HEK293T (cell line): ENCODE measurements around the gene PDZD2.

Source experiments
- NFRKB ChIP-seq: fragments of 450-650 bp; IDR thresholded peaks from 2 replicates; pipeline ENCODE4 v1.6.1; 2016; ENCODE audit warnings: mild to moderate bottlenecking, moderate library complexity
- SP1 ChIP-seq: fragments of 450-650 bp; IDR thresholded peaks from 2 replicates; pipeline ENCODE4 v1.6.1; 2017
- TF ChIP-seq, protein P1 (sequence below): fragments of 450-650 bp; IDR thresholded peaks from 2 replicates; pipeline ENCODE4 v1.6.1; 2016

GRCh38 chr5:32076699-32077695 lies 438.1 kb downstream of the PDZD2 start:
- no peak for TF ChIP-seq SP1
- no peak for TF ChIP-seq NFRKB
- TF ChIP-seq, protein P1, sequence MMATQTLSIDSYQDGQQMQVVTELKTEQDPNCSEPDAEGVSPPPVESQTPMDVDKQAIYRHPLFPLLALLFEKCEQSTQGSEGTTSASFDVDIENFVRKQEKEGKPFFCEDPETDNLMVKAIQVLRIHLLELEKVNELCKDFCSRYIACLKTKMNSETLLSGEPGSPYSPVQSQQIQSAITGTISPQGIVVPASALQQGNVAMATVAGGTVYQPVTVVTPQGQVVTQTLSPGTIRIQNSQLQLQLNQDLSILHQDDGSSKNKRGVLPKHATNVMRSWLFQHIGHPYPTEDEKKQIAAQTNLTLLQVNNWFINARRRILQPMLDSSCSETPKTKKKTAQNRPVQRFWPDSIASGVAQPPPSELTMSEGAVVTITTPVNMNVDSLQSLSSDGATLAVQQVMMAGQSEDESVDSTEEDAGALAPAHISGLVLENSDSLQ: peak; percentile 43; the same call in 1 of the 2 replicates
